ENCODE results near the gene CKAP2L.

DNA sequence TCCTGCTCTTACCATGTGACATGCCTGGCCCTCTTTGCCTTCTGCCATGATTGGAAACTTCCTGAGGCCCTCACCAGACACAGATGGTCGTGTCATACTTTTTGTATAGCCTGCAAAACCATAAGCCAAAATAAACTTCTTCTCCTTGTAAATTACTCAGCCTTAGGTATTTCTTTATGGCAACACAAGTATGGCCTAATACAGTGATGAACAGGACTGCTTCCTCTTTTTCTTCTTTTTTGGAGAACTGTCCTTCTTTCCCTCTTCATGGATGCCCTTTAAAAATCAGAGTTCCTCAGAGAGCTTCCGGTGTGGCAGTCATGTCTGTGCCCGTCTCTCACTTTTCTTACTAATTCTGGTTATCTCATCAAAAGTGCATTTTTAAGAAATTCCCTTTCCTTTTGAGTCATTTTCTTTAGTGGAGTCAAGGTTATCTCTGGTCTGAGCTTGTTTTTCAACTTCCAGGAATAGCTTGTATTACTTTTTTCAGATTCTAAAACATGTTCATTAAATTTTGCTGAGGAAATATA lies 29.1 kb upstream of the CKAP2L start:
- TF ChIP-seq, protein P1, sequence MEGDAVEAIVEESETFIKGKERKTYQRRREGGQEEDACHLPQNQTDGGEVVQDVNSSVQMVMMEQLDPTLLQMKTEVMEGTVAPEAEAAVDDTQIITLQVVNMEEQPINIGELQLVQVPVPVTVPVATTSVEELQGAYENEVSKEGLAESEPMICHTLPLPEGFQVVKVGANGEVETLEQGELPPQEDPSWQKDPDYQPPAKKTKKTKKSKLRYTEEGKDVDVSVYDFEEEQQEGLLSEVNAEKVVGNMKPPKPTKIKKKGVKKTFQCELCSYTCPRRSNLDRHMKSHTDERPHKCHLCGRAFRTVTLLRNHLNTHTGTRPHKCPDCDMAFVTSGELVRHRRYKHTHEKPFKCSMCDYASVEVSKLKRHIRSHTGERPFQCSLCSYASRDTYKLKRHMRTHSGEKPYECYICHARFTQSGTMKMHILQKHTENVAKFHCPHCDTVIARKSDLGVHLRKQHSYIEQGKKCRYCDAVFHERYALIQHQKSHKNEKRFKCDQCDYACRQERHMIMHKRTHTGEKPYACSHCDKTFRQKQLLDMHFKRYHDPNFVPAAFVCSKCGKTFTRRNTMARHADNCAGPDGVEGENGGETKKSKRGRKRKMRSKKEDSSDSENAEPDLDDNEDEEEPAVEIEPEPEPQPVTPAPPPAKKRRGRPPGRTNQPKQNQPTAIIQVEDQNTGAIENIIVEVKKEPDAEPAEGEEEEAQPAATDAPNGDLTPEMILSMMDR (conservative IDR thresholded peaks at IDR 0.05 in 1 of 2, IDR thresholded peaks at IDR 0.05 in 1 of 2; ENCODE audit: low read depth in 1 of 2, low read length in 2 of 2): no peak
- TF ChIP-seq EZH2 (IDR thresholded peaks at IDR 0.05; ENCODE audit: low read length, missing control alignments): no peak
